ENCODE data around the gene ANTXRL. TPM values are rescaled to one million over a fixed set of nuclear protein-coding genes. Genes with fewer than 3 reads are reported as not detected.

The ANTXRL gene
- total and polyA plus RNA-seq, 7 donors: 0.06 TPM; not detected in 6

GRCh38 chr10:46291817-46292572 lies 5.2 kb downstream of the ANTXRL start:
- no peak overlapping the region for H3K4me3 ChIP-seq
- H3K27me3 ChIP-seq (ENCODE audit: insufficient read depth in 3 of 3, low read length in 2 of 3): no peaks in the 10 kb centered on the region
- intact Hi-C loops (cut with DNase I): no loop called here
- no peak overlapping the region for H3K27ac ChIP-seq
- WGBS, 3 donors: 37 to 43% (median 39%) methylated on average over 10 of the region's 10 CpGs
- H3K4me1 ChIP-seq: no peaks in the 10 kb centered on the region
- TF ChIP-seq, protein P1, sequence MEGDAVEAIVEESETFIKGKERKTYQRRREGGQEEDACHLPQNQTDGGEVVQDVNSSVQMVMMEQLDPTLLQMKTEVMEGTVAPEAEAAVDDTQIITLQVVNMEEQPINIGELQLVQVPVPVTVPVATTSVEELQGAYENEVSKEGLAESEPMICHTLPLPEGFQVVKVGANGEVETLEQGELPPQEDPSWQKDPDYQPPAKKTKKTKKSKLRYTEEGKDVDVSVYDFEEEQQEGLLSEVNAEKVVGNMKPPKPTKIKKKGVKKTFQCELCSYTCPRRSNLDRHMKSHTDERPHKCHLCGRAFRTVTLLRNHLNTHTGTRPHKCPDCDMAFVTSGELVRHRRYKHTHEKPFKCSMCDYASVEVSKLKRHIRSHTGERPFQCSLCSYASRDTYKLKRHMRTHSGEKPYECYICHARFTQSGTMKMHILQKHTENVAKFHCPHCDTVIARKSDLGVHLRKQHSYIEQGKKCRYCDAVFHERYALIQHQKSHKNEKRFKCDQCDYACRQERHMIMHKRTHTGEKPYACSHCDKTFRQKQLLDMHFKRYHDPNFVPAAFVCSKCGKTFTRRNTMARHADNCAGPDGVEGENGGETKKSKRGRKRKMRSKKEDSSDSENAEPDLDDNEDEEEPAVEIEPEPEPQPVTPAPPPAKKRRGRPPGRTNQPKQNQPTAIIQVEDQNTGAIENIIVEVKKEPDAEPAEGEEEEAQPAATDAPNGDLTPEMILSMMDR (IDR thresholded peaks at IDR 0.05): no peak
- no peaks in the 10 kb centered on the region for H3K36me3 ChIP-seq (ENCODE audit: insufficient read depth in 1 of 2, low read depth in 1 of 2)
- no peak for DNase-seq
- ATAC-seq: peak in 1 of 4 donors; percentile 30
- no peaks in the 10 kb centered on the region for H3K9me3 ChIP-seq

GRCh38 chr10:46292573-46293023 lies 5.8 kb downstream of the ANTXRL start:
- H3K27ac ChIP-seq: no peak overlapping the region
- ATAC-seq (no peak), DNase-seq (no peak)
- H3K4me1 ChIP-seq: no peaks in the 10 kb centered on the region
- WGBS, 3 donors: 58 to 78% (median 61%) methylated on average over 6 of the region's 6 CpGs
- intact Hi-C loops (cut with DNase I): no loop called here
- TF ChIP-seq, protein P1 (IDR thresholded peaks at IDR 0.05): no peak
- no peaks in the 10 kb centered on the region for H3K9me3 ChIP-seq
- no peaks in the 10 kb centered on the region for H3K36me3 ChIP-seq (ENCODE audit: insufficient read depth in 1 of 2, low read depth in 1 of 2)
- no peaks in the 10 kb centered on the region for H3K27me3 ChIP-seq (ENCODE audit: insufficient read depth in 3 of 3, low read length in 2 of 3)
- no peak overlapping the region for H3K4me3 ChIP-seq

- Histone ChIP-seq H3K27me3 (ENCODE audit: insufficient read depth in 3 of 3, low read length in 2 of 3) (no peaks in the 10 kb centered on the region), H3K27ac (no peak overlapping the region), H3K9me3 (no peaks in the 10 kb centered on the region), H3K36me3 (ENCODE audit: insufficient read depth in 1 of 2, low read depth in 1 of 2) (no peaks in the 10 kb centered on the region), H3K4me3 (no peak overlapping the region), H3K4me1 (no peaks in the 10 kb centered on the region)
- ATAC-seq (no peak), DNase-seq (no peak)
- WGBS, 3 donors: 75 to 87% (median 76%) methylated on average over 7 to 8 of the region's 8 CpGs
- intact Hi-C loops (cut with DNase I): no loop called here
- TF ChIP-seq, protein P1 (IDR thresholded peaks at IDR 0.05): no peak
These were observed 6.4 kb downstream of the ANTXRL start for GRCh38 chr10:46293228-46293627.

DNA sequence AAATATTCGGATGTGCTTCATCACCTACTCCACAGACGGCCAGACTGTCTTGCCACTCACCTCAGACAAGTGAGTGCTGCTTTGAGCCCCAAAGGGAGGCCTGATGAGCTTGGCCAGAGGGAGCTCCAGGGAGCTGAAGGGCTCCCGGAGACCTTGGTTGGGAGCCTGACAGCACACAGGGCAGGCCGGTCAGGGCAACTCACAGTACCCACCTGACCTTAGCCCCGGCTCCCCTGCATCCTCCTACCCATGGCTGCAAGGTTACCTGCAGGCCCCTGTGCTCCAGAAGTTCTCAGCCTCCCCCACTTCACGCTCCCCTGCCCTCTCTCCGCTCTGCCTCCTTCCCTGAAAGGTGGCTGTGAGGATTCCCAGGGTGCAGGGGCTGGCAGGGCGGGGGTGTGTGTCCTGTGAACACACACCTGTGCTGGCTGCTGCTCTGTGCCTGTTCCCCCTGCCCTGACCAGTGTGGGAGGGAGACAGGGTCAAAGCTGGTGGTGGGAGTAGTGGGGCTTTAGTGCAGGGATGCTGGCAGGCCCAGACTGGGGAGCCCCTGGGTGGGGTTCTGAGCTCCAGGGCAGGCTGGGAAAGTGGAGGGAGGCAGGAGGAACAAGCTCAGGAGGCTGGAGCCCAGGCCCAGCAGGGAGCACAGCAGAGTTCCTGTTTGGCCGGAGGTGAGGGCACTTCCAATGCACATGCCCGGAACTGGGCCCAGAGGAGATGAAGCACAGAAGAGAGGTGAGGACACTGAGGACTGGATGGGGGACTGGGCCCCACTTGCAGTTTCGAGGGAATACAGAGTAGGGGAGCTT lies 7.2 kb downstream of the ANTXRL start:
- Histone ChIP-seq H3K9me3 (no peaks in the 10 kb centered on the region), H3K27ac (no peak overlapping the region), H3K27me3 (ENCODE audit: insufficient read depth in 3 of 3, low read length in 2 of 3) (no peaks in the 10 kb centered on the region), H3K4me1 (no peaks in the 10 kb centered on the region), H3K36me3 (ENCODE audit: insufficient read depth in 1 of 2, low read depth in 1 of 2) (no peaks in the 10 kb centered on the region), H3K4me3 (no peak overlapping the region)
- TF ChIP-seq, protein P1 (IDR thresholded peaks at IDR 0.05): no peak
- ATAC-seq: no peak
- DNase-seq: no peak
- WGBS, 3 donors: 88 to 94% (median 89%) methylated on average over 10 to 11 of the region's 11 CpGs
- intact Hi-C loops (cut with DNase I): no loop called here
